Mesendoderm (in vitro differentiated cells): ENCODE results near the gene MRO.

Source experiments
- DNase-seq: peaks from one replicate; pipeline ENCODE4 v3.0.0; 2013
- H2AK5ac ChIP-seq: 2 replicates; pipeline ENCODE4 v1.6.1; 2013; ENCODE audit warnings: low read length, inconsistent platforms
- H2BK120ac ChIP-seq: 2 replicates; pipeline ENCODE4 v1.6.1; 2013; ENCODE audit warnings: low read depth, mild to moderate bottlenecking, low read length, moderate library complexity, mixed read lengths
- H2BK15ac ChIP-seq: replicated peaks from 2 replicates; pipeline ENCODE4 v1.6.1; 2013; ENCODE audit warnings: low read depth, mild to moderate bottlenecking, moderate library complexity
- H2BK5ac ChIP-seq: 2 replicates; pipeline ENCODE4 v1.6.1; 2013; ENCODE audit warnings: low read length, inconsistent platforms
- H3K18ac ChIP-seq: 2 replicates; pipeline ENCODE4 v1.6.1; 2013; ENCODE audit warnings: mild to moderate bottlenecking, low read length, mixed read lengths
- H3K23ac ChIP-seq: one replicate; pipeline ENCODE4 v1.6.1; 2013; ENCODE audit warnings: low read length
- H3K27ac ChIP-seq: 2 replicates; pipeline ENCODE4 v1.5.1; 2013; ENCODE audit warnings: low read depth, mild to moderate bottlenecking, inconsistent platforms, low read length, moderate library complexity
- H3K27me3 ChIP-seq: 2 replicates; pipeline ENCODE4 v1.6.1; 2013; ENCODE audit warnings: low read length, control low read depth, mild to moderate bottlenecking, inconsistent platforms; ENCODE audit not compliant: insufficient read depth, poor library complexity
- H3K36me3 ChIP-seq: 2 replicates; pipeline ENCODE4 v1.6.1; 2013; ENCODE audit warnings: low read length, inconsistent platforms; ENCODE audit not compliant: control insufficient read depth, insufficient read depth
- H3K4ac ChIP-seq: one replicate; pipeline ENCODE4 v1.6.1; 2013; ENCODE audit warnings: low read depth, mild to moderate bottlenecking, low read length, moderate library complexity
- H3K4me1 ChIP-seq: 2 replicates; pipeline ENCODE4 v1.6.1; 2013; ENCODE audit warnings: low read depth, low read length, inconsistent platforms; ENCODE audit not compliant: control insufficient read depth
- H3K4me2 ChIP-seq: 2 replicates; pipeline ENCODE4 v1.6.1; 2013; ENCODE audit warnings: low read length
- H3K4me3 ChIP-seq: 2 replicates; pipeline ENCODE4 v1.5.1; 2013; ENCODE audit warnings: mild to moderate bottlenecking, low read length
- H3K56ac ChIP-seq: one replicate; pipeline ENCODE4 v1.6.1; 2013; ENCODE audit warnings: low read length
- H3K79me1 ChIP-seq: 2 replicates; pipeline ENCODE4 v1.6.1; 2013; ENCODE audit warnings: low read length, inconsistent platforms
- H3K79me2 ChIP-seq: 2 replicates; pipeline ENCODE4 v1.6.1; 2013; ENCODE audit warnings: mild to moderate bottlenecking, low read length; ENCODE audit not compliant: control insufficient read depth, insufficient read depth
- H3K9ac ChIP-seq: 2 replicates; pipeline ENCODE4 v1.6.1; 2013; ENCODE audit warnings: low read length, inconsistent platforms
- H4K5ac ChIP-seq: one replicate; pipeline ENCODE4 v1.6.1; 2013; ENCODE audit warnings: low read length
- H4K8ac ChIP-seq: one replicate; pipeline ENCODE4 v1.6.1; 2013; ENCODE audit warnings: low read depth, mild to moderate bottlenecking, control low read depth, low read length, moderate library complexity
- WGBS: extraction: QIAGEN DNeasy Blood & Tissue Kit; methylation state at CpG from one replicate; pipeline ENCODE4 v1.1.7; 2013; ENCODE audit warnings: low lambda C conversion rate, missing lambda C conversion rate; ENCODE audit not compliant: insufficient coverage; ENCODE audit errors: extremely low coverage; 5-methylcytosine and 5-hydroxymethylcytosine counted together

MRO gene

DNA sequence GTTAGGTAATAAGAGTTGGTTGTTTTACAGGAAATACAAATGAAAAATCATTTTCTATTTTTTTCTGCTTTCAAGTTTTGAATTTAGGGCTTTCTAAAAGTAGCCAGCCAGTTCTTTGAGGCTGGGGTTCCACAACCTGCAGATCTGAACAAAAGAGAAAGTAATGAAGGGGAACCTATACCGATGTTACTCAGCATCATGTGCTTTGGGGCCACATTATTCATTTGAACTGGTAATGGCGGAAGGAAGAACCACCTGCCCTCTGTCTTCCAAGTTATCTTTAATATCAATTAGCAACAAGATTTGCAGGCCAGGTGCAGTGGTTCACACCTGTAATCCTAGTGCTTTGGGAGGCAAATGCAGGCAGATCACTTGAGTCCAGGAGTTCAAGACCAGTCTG, 12.9 kb upstream of the MRO start:
- no peak overlapping the region for H2BK5ac ChIP-seq
- H3K56ac ChIP-seq = no peak overlapping the region
- no peaks in the 10 kb centered on the region for H3K27me3 ChIP-seq
- H3K4me2 ChIP-seq = no peak overlapping the region
- H3K4me3 ChIP-seq = no peak overlapping the region
- no peak overlapping the region for H4K5ac ChIP-seq
- H3K9ac ChIP-seq = no peak overlapping the region
- H3K4ac ChIP-seq = no peak overlapping the region
- H3K79me2 ChIP-seq = no peaks in the 10 kb centered on the region
- H2BK120ac ChIP-seq = no peak overlapping the region
- H3K4me1 ChIP-seq = no peaks in the 10 kb centered on the region
- H4K8ac ChIP-seq = no peak overlapping the region
- H2BK15ac ChIP-seq = no peak overlapping the region
- no peak overlapping the region for H3K27ac ChIP-seq
- no peaks in the 10 kb centered on the region for H3K36me3 ChIP-seq
- no peak overlapping the region for H3K23ac ChIP-seq
- H3K79me1 ChIP-seq = no peaks in the 10 kb centered on the region
- no peak for DNase-seq
- no CpG with 5 or more reads among the region's 2 CpGs for WGBS
- H3K18ac ChIP-seq = no peak overlapping the region
- no peak overlapping the region for H2AK5ac ChIP-seq

DNA sequence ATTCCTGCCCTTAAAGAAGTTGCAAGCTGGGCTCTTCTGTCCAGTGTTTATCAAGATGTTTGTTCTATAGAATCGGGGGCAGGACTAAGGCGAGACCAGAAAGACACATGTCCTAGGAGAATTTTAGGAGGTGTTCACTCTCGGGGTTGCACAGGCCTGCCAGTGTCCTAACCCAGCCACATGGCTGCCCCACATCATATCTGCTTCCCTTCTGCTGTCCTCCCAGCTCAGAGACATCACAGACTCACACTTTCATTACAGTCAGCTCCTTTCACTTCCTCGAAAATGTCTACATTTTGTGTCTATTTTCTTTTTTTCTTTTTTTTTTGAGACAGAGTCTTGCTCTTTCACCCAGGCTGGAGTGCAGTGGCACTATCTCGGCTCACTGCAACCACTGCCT, 10.7 kb upstream of the MRO start:
- Histone ChIP-seq H3K36me3 (no peaks in the 10 kb centered on the region), H4K5ac (no peak overlapping the region), H3K4ac (no peak overlapping the region), H3K4me2 (no peak overlapping the region), H3K56ac (no peak overlapping the region), H3K4me1 (no peaks in the 10 kb centered on the region), H2BK15ac (no peak overlapping the region), H3K79me1 (no peaks in the 10 kb centered on the region), H3K27me3 (no peaks in the 10 kb centered on the region), H2AK5ac (no peak overlapping the region), H3K27ac (no peak overlapping the region), H2BK5ac (no peak overlapping the region), H4K8ac (no peak overlapping the region), H3K18ac (no peak overlapping the region), H3K79me2 (no peaks in the 10 kb centered on the region), H3K23ac (no peak overlapping the region), H3K9ac (no peak overlapping the region), H3K4me3 (no peak overlapping the region), H2BK120ac (no peak overlapping the region)
- no peak for DNase-seq
- no CpG with 5 or more reads among the region's 5 CpGs for WGBS

DNA sequence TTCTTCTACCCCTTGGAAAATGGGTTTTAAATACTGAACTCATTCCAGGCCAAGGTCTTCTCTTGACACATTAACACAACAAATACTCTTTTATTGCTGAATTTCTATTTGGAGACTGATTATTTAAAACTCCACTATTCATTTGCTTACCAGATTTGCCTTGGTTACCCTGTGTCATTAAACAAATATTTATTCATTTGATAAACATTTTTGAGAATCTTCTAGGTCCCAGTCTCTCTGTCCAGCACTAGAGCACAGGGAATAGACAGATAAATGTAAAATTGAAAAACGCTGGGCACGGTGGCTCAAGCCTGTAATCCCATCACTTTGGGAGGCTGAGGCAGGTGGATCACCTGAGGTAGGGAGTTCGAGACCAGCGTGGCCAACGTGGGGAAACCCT, 9.8 kb upstream of the MRO start:
- H3K27ac ChIP-seq = no peak overlapping the region
- no peaks in the 10 kb centered on the region for H3K79me2 ChIP-seq
- WGBS = no CpG with 5 or more reads among the region's 5 CpGs
- no peak overlapping the region for H2BK15ac ChIP-seq
- no peak overlapping the region for H4K5ac ChIP-seq
- H3K4ac ChIP-seq = no peak overlapping the region
- no peaks in the 10 kb centered on the region for H3K4me1 ChIP-seq
- no peak overlapping the region for H3K9ac ChIP-seq
- no peak overlapping the region for H2AK5ac ChIP-seq
- no peak overlapping the region for H3K4me2 ChIP-seq
- no peak overlapping the region for H3K23ac ChIP-seq
- no peaks in the 10 kb centered on the region for H3K27me3 ChIP-seq
- no peak overlapping the region for H3K4me3 ChIP-seq
- H3K79me1 ChIP-seq = no peaks in the 10 kb centered on the region
- H3K36me3 ChIP-seq = no peaks in the 10 kb centered on the region
- no peak overlapping the region for H4K8ac ChIP-seq
- no peak overlapping the region for H2BK120ac ChIP-seq
- no peak overlapping the region for H3K56ac ChIP-seq
- no peak overlapping the region for H3K18ac ChIP-seq
- DNase-seq = no peak
- no peak overlapping the region for H2BK5ac ChIP-seq

DNA sequence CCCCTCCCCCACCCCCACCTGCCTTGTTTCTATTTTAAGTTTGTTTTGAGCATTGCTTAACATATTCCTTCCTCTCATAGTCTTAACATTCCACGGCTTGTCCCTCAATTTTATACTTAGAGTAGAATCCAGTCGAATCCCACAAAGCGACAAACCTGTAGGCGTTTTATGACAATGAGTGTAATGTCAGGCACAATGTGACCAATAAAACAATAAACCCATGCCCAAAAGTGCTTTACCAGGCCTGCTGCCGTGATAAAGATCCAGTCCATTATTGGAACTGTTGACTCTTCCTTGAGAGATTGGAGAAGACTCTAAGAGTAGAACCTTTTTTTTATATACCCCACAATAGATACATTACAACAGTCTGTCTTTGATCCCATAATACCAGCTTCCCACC, 6.2 kb upstream of the MRO start:
- Histone ChIP-seq H3K18ac (no peak overlapping the region), H3K36me3 (no peaks in the 10 kb centered on the region), H3K23ac (no peak overlapping the region), H3K4me2 (no peak overlapping the region), H2BK5ac (no peak overlapping the region), H3K56ac (no peak overlapping the region), H2BK15ac (no peak overlapping the region), H4K5ac (no peak overlapping the region), H3K27me3 (no peaks in the 10 kb centered on the region), H3K9ac (no peak overlapping the region), H3K79me2 (no peaks in the 10 kb centered on the region), H3K4me3 (no peak overlapping the region), H3K27ac (no peak overlapping the region), H4K8ac (no peak overlapping the region), H3K4ac (no peak overlapping the region), H2AK5ac (no peak overlapping the region), H3K79me1 (no peaks in the 10 kb centered on the region), H3K4me1 (no peaks in the 10 kb centered on the region), H2BK120ac (no peak overlapping the region)
- DNase-seq = no peak
- no CpG with 5 or more reads among the region's 5 CpGs for WGBS

DNA sequence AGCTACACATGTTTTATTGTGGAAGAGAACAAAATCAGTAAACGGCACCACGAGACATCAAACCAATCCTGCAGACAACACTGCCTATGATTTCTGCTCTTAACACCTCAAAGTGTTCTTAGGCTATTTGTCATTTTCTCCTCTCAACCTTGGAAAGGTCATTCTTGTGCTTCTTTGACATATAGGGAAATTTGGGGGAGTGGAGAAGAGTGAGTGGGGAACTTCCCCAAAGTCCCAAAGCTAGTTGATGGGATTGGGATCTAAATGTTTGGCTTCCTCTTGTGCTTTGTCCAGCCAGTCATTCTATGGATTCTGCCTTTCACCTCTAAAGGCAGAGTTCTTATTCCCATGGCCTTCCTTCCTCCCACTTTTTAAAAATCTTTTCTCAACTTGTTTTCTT, 5.8 kb upstream of the MRO start:
- Histone ChIP-seq H4K8ac (no peak overlapping the region), H3K9ac (no peak overlapping the region), H3K23ac (no peak overlapping the region), H3K79me1 (no peaks in the 10 kb centered on the region), H3K36me3 (no peaks in the 10 kb centered on the region), H3K27me3 (no peaks in the 10 kb centered on the region), H3K79me2 (no peaks in the 10 kb centered on the region), H2AK5ac (no peak overlapping the region), H2BK15ac (no peak overlapping the region), H3K27ac (no peak overlapping the region), H3K4me3 (no peak overlapping the region), H2BK120ac (no peak overlapping the region), H2BK5ac (no peak overlapping the region), H3K4me1 (no peaks in the 10 kb centered on the region), H3K4ac (no peak overlapping the region), H3K18ac (no peak overlapping the region), H3K4me2 (no peak overlapping the region), H4K5ac (no peak overlapping the region), H3K56ac (no peak overlapping the region)
- DNase-seq = no peak
- WGBS = no CpG with 5 or more reads among the region's 2 CpGs

DNA sequence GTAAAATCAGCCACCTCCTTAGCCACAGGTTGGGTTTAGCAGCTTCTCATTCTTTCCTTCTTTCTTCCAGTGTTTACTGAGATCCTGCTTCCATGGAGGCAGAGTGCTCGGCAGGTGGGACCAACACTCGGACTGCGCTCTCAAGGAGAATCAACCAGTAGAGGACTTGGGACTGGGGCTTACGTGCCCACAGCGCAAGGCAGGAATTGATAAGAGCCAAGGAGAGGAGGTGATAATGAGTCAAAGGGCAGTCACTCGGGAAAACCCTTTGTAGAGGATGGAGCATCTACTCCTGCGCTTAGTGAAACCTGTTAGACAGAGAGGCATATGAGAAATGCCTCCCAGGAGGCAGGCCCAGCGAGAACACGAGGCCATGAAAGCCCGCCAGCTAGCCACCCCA, 2.9 kb upstream of the MRO start:
- no peaks in the 10 kb centered on the region for H3K4me1 ChIP-seq
- H3K56ac ChIP-seq = no peak overlapping the region
- H3K79me2 ChIP-seq = no peaks in the 10 kb centered on the region
- H3K9ac ChIP-seq = no peak overlapping the region
- no peaks in the 10 kb centered on the region for H3K36me3 ChIP-seq
- H4K8ac ChIP-seq = no peak overlapping the region
- no CpG with 5 or more reads among the region's 10 CpGs for WGBS
- no peak overlapping the region for H2BK120ac ChIP-seq
- no peak overlapping the region for H2BK15ac ChIP-seq
- H4K5ac ChIP-seq = no peak overlapping the region
- H3K23ac ChIP-seq = no peak overlapping the region
- H3K4me3 ChIP-seq = no peak overlapping the region
- no peak overlapping the region for H2BK5ac ChIP-seq
- H3K4ac ChIP-seq = no peak overlapping the region
- no peak overlapping the region for H3K27ac ChIP-seq
- DNase-seq = no peak
- H2AK5ac ChIP-seq = no peak overlapping the region
- H3K18ac ChIP-seq = no peak overlapping the region
- H3K4me2 ChIP-seq = no peak overlapping the region
- no peaks in the 10 kb centered on the region for H3K27me3 ChIP-seq
- H3K79me1 ChIP-seq = no peaks in the 10 kb centered on the region
